HG03066 (cell line): ENCODE data around the gene BHMT2.

ENCODE experiments used
- ATAC-seq: cut with Tn5 transposase; IDR thresholded peaks from one replicate; pipeline ENCODE4 v1.9.1; 2021; ENCODE audit warnings: low read depth; ENCODE audit not compliant: unreplicated experiment

Gene BHMT2

GRCh38 chr5:79059674-79060073 is 9.9 kb upstream of the BHMT2 start:
- ATAC-seq, result no peak

- no peak for ATAC-seq
These were observed 7.1 kb upstream of the BHMT2 start for GRCh38 chr5:79062436-79062835.

DNA sequence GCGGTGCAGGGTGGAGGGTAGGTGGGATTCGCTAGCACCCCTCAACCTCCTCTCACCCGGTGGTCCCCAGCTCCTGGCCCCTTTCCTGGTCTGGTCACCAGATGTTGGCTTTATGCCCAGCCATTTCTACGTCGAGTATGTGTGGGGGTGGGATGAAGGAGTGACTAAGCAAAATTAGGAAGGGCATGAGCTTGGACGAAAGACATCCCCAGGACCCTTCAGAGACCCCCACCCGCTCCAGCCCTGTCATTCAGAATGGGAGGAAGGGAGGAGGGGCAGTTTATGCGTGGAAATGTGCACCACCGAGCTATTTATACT is 742 bp downstream of the BHMT2 start:
- ATAC-seq, result no peak

DNA sequence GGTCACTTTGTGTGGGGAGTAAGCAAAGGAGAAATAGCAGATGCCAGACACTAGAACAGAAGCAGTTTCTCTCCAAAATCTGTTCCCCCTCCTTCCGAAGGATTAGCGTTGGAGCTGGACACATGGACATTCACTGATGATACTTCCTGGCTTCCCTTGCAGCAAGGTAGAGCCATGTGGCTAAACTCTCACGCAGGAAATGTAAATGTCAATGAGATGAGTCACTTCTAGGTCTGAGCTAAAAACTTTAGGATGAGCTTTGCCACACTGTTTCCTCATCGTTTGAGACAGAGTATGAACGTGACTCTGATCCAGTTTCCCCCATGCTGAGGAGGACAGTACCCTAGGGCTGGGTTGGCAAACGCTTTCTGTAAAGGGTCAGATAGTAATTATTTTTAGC is 5.1 kb downstream of the BHMT2 start:
- ATAC-seq, result no peak

- ATAC-seq, result no peak
These were observed 6.3 kb downstream of the BHMT2 start for GRCh38 chr5:79075646-79076426.

- ATAC-seq, result no peak
These were observed 7.3 kb downstream of the BHMT2 start for GRCh38 chr5:79076819-79077218.

DNA sequence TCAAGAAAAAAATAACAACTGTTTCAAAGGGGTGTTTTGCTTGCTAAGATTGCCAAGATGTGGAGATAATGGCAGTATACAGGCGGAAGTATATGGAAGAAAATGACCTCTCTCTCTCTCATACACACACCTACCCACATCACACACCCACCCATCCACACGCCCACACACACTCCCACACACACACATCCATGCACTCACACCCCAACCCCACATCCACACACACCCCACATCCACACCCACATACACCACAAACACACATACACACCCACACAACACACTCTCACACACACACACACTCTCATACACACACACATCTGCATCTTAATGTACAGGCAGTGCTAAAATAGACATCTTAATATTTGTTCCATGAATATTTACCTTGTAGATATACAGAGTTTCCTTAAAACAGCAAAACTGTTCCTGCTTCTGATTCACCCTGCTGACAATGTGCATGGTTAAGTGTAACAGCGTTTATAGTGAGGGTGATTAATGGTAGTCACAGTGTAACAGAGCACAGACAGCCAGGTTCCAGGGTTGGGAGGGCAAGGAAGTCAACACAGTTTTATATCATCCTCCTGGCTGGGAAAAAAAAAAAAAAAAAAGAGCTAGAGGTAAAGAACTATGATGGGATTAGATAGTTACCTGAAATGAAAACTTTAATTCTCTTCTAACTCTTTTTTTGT is 8.3 kb downstream of the BHMT2 start:
- no peak for ATAC-seq

DNA sequence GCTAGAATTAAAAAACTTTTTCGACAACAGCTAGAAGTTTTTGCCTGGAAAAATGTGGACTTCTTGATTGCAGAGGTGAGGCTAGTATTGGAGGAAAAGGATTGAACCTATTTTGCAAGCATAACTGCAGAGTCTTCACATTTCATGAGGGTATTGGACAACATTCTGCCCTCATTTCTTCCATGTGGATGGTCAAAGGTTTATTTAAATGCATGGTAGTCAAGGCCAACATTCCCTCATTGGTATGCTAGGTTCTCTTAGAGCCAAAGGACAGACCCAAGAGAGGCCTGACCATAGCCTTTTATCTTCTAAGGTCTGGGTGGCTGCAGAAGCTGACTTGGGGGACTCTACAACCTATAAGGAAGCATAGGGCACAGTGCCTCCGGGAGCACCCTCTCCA is 11.2 kb downstream of the BHMT2 start:
- no peak for ATAC-seq

- ATAC-seq, result no peak
These were observed 12.2 kb downstream of the BHMT2 start for GRCh38 chr5:79081779-79082178.

GRCh38 chr5:79086116-79086515 is 16.5 kb downstream of the BHMT2 start:
- no peak for ATAC-seq

- ATAC-seq, result no peak
These were observed 18.9 kb downstream of the BHMT2 start for GRCh38 chr5:79088507-79088906.

- no peak for ATAC-seq
These were observed 21.5 kb downstream of the BHMT2 start for GRCh38 chr5:79091064-79091463.

GRCh38 chr5:79093762-79094161 is 24.2 kb downstream of the BHMT2 start:
- ATAC-seq, result no peak

DNA sequence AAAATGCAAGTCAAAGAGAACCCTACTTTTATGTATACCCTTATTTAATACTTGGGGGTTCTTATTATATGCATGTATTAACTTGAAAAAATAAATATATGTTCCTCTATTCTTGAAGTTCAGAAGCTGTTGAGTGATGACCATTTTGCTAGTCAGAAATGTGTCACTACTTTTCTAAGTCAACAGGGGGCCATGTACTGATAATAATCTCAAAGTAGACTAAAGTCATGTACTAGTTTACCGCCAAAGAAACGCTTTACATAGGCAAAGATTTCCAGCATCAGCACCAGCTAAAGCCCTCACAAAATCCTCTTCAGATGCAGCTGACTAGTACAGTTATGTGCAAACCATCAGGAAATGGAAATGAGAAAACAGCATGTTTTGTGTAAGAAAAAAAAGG is 36.3 kb downstream of the BHMT2 start:
- ATAC-seq, result no peak

- ATAC-seq, result no peak
These were observed 37.6 kb downstream of the BHMT2 start for GRCh38 chr5:79107020-79107796.

DNA sequence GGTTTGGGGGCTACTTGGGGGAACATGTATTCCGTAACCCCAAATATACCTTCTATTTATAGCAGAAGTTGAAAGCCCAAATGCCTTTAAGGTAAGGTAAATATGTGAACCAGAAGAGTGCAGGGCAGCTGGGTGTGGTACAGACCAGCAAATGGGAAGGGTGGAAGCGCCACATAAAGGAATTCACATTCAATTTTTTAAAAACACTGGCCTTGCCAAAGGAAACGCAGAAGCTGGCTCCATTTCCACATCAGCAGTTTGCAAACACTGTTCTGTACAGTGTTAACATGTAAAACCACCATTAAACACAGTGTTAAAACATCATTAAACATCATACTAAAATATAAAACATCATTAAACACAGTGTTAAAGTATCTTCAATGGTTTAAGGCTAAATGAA is 38.5 kb downstream of the BHMT2 start:
- no peak for ATAC-seq

- ATAC-seq, result no peak
These were observed 39.2 kb downstream of the BHMT2 start for GRCh38 chr5:79108792-79109191.

- ATAC-seq, result no peak
These were observed 40.2 kb downstream of the BHMT2 start for GRCh38 chr5:79109527-79110492.

DNA sequence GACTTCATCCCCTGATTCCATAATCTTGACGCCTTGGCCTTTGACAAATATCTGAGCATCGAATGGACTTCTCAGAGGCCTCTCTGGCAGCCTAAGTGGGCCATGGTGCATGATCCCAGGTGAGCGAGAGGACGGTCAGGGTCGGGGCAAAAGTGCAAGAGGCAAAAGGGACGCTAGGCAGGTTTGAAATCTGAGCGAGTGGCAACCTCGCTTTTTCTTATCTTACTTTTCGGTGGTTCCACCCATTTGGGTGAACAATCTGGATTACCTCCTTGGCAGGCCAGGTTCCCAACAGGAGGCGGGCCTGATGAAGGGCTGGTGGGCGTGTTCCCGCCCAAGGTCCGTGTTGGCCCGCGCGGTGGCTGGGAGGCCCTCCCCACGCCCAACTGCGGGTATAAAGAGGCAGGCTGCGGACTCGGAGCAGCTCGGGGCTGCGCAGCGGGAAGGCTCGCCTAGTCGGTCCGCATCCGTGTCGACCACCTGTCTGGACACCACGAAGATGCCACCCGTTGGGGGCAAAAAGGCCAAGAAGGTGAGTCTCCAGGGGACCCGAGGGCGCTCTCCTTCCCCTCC is 41.9 kb downstream of the BHMT2 start, which contains the start of gene BHMT:
BHMT (plus strand) TSS at position 423 of the 573 bp plus-strand sequence; CDS start at position 500, 77 bp downstream.
- no peak for ATAC-seq
